ENCODE data around the gene NAALADL2.

NAALADL2 gene

GRCh38 chr3:175207361-175207760 is 348.2 kb downstream of the NAALADL2 start:
- Mint-ChIP-seq H3K27me3 (no peaks in the 10 kb centered on the region), H3K27ac (no peak overlapping the region), H3K9me3 (peaks cover 7 to 37% of the 10 kb centered on the region in 2 donors), H3K4me1 (no peaks in the 10 kb centered on the region), H3K4me3 (no peak overlapping the region)
- DNase-seq (no peak), ATAC-seq (no peak)

- H3K4me1 Mint-ChIP-seq = no peaks in the 10 kb centered on the region
- no peak overlapping the region for H3K27ac Mint-ChIP-seq
- no peak overlapping the region for H3K4me3 Mint-ChIP-seq
- no peak for ATAC-seq
- no peak for DNase-seq
- peaks cover 10 to 40% of the 10 kb centered on the region in 2 donors for H3K9me3 Mint-ChIP-seq
- H3K27me3 Mint-ChIP-seq = no peaks in the 10 kb centered on the region
Observed at GRCh38 chr3:175208326-175208725, 349.2 kb downstream of the NAALADL2 start.

GRCh38 chr3:175211466-175211865 is 352.3 kb downstream of the NAALADL2 start:
- no peaks in the 10 kb centered on the region for H3K4me1 Mint-ChIP-seq
- no peaks in the 10 kb centered on the region for H3K27me3 Mint-ChIP-seq
- no peak overlapping the region for H3K27ac Mint-ChIP-seq
- H3K4me3 Mint-ChIP-seq = no peak overlapping the region
- no peak for DNase-seq
- ATAC-seq = no peak
- peaks cover 4 to 13% of the 10 kb centered on the region in 2 donors for H3K9me3 Mint-ChIP-seq

GRCh38 chr3:175212896-175213295 is 353.8 kb downstream of the NAALADL2 start:
- Mint-ChIP-seq H3K9me3 (peaks cover 4 to 13% of the 10 kb centered on the region in 2 donors), H3K4me3 (no peak overlapping the region), H3K27me3 (no peaks in the 10 kb centered on the region), H3K4me1 (no peaks in the 10 kb centered on the region), H3K27ac (no peak overlapping the region)
- ATAC-seq (no peak), DNase-seq (no peak)

GRCh38 chr3:175214216-175214615 is 355.1 kb downstream of the NAALADL2 start:
- ATAC-seq (no peak), DNase-seq (no peak)
- Mint-ChIP-seq H3K4me3 (no peak overlapping the region), H3K27ac (no peak overlapping the region), H3K4me1 (no peaks in the 10 kb centered on the region), H3K27me3 (no peaks in the 10 kb centered on the region), H3K9me3 (peaks cover 4 to 13% of the 10 kb centered on the region in 2 donors)

GRCh38 chr3:175215833-175216232 is 356.7 kb downstream of the NAALADL2 start:
- Mint-ChIP-seq H3K4me1 (no peaks in the 10 kb centered on the region), H3K4me3 (no peak overlapping the region), H3K9me3 (peaks cover 4 to 13% of the 10 kb centered on the region in 2 donors), H3K27ac (no peak overlapping the region), H3K27me3 (no peaks in the 10 kb centered on the region)
- ATAC-seq (no peak), DNase-seq (no peak)

GRCh38 chr3:175222356-175222755 is 363.2 kb downstream of the NAALADL2 start:
- Mint-ChIP-seq H3K4me3 (no peak overlapping the region), H3K27me3 (no peaks in the 10 kb centered on the region), H3K4me1 (no peaks in the 10 kb centered on the region), H3K9me3 (no peaks in the 10 kb centered on the region), H3K27ac (no peak overlapping the region)
- no peak for DNase-seq
- no peak for ATAC-seq

GRCh38 chr3:175224051-175224450 is 364.9 kb downstream of the NAALADL2 start:
- Mint-ChIP-seq H3K4me1 (no peaks in the 10 kb centered on the region), H3K9me3 (no peaks in the 10 kb centered on the region), H3K27ac (no peak overlapping the region), H3K27me3 (no peaks in the 10 kb centered on the region), H3K4me3 (no peak overlapping the region)
- ATAC-seq (no peak), DNase-seq (no peak)

- DNase-seq = no peak
- H3K4me1 Mint-ChIP-seq = no peaks in the 10 kb centered on the region
- no peak overlapping the region for H3K4me3 Mint-ChIP-seq
- H3K27me3 Mint-ChIP-seq = no peaks in the 10 kb centered on the region
- no peak for ATAC-seq
- no peak overlapping the region for H3K27ac Mint-ChIP-seq
- no peaks in the 10 kb centered on the region for H3K9me3 Mint-ChIP-seq
Observed at GRCh38 chr3:175226444-175226843, 367.3 kb downstream of the NAALADL2 start.

GRCh38 chr3:175227126-175227525 is 368.0 kb downstream of the NAALADL2 start:
- peaks cover 0 to 4% of the 10 kb centered on the region in 2 donors for H3K9me3 Mint-ChIP-seq

GRCh38 chr3:175233957-175234940 is 375.1 kb downstream of the NAALADL2 start:
- ATAC-seq (no peak), DNase-seq (no peak)
- no peak overlapping the region for H3K4me3 Mint-ChIP-seq
- no peaks in the 10 kb centered on the region for H3K27me3 Mint-ChIP-seq
- H3K9me3 Mint-ChIP-seq = peaks cover 0 to 4% of the 10 kb centered on the region in 2 donors
- no peaks in the 10 kb centered on the region for H3K4me1 Mint-ChIP-seq
- H3K27ac Mint-ChIP-seq = no peak overlapping the region

More at GRCh38 chr3:175227126-175227525, 368.0 kb downstream of the NAALADL2 start:
- DNase-seq (no peak), ATAC-seq (no peak)
- no peaks in the 10 kb centered on the region for H3K27me3 Mint-ChIP-seq
- H3K4me1 Mint-ChIP-seq = no peaks in the 10 kb centered on the region
- H3K27ac Mint-ChIP-seq = no peak overlapping the region
- no peak overlapping the region for H3K4me3 Mint-ChIP-seq

- ATAC-seq = no peak
- no peak for DNase-seq
- Mint-ChIP-seq H3K4me3 (no peak overlapping the region), H3K4me1 (no peaks in the 10 kb centered on the region), H3K27ac (no peak overlapping the region), H3K27me3 (no peaks in the 10 kb centered on the region), H3K9me3 (peaks cover 0 to 1% of the 10 kb centered on the region in 2 donors)
Observed at GRCh38 chr3:175238801-175239200, 379.7 kb downstream of the NAALADL2 start.

- H3K27ac Mint-ChIP-seq = peak overlapping the region in 1 of 2 donors; percentile 12
- peaks cover 0 to 4% of the 10 kb centered on the region in 2 donors for H3K9me3 Mint-ChIP-seq
- H3K4me3 Mint-ChIP-seq = no peak overlapping the region
- ATAC-seq (no peak), DNase-seq (no peak)
- no peaks in the 10 kb centered on the region for H3K4me1 Mint-ChIP-seq
- no peaks in the 10 kb centered on the region for H3K27me3 Mint-ChIP-seq
Observed at GRCh38 chr3:175240921-175241320, 381.8 kb downstream of the NAALADL2 start.

- Mint-ChIP-seq H3K9me3 (peaks cover 0 to 4% of the 10 kb centered on the region in 2 donors), H3K4me1 (no peaks in the 10 kb centered on the region), H3K4me3 (no peak overlapping the region), H3K27me3 (no peaks in the 10 kb centered on the region), H3K27ac (no peak overlapping the region)
- ATAC-seq = no peak
- DNase-seq = no peak
Observed at GRCh38 chr3:175242243-175242642, 383.1 kb downstream of the NAALADL2 start.

GRCh38 chr3:175246234-175246633 is 387.1 kb downstream of the NAALADL2 start:
- Mint-ChIP-seq H3K27ac (no peak overlapping the region), H3K27me3 (no peaks in the 10 kb centered on the region), H3K9me3 (peaks cover 0 to 4% of the 10 kb centered on the region in 2 donors), H3K4me1 (no peaks in the 10 kb centered on the region), H3K4me3 (no peak overlapping the region)
- ATAC-seq (no peak), DNase-seq (no peak)

- Mint-ChIP-seq H3K4me3 (no peak overlapping the region), H3K4me1 (no peaks in the 10 kb centered on the region), H3K27ac (no peak overlapping the region), H3K9me3 (peaks cover 0 to 4% of the 10 kb centered on the region in 2 donors), H3K27me3 (no peaks in the 10 kb centered on the region)
- no peak for DNase-seq
- no peak for ATAC-seq
Observed at GRCh38 chr3:175246766-175247165, 387.6 kb downstream of the NAALADL2 start.
